HG02678 (cell line): ENCODE measurements around the gene ZCCHC24.

Source experiments
- ATAC-seq: cut with Tn5 transposase; IDR thresholded peaks from one replicate; pipeline ENCODE4 v1.9.1; 2021; ENCODE audit warnings: mild to moderate bottlenecking, moderate library complexity; ENCODE audit not compliant: unreplicated experiment

ZCCHC24 gene

DNA sequence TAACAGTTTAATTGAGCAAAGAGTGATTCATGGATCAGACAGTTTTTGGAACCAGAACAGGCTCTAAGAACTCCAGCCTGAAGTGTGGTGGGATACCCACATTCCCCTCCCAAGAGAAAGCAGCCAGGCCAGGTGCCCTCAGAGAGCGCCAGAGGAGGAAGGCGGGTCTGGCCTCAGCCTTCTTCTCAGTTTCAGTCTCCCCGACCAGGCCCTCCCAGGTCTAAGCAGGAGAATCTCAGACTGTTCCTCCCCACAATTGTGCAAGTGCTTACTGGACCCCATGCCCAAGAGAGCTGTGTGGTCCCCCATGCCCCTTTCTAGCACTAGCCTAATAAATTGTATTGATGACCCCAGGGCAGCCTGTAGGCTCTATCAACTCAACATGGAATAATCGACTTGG lies 72.6 kb downstream of the ZCCHC24 start:
- no peak for ATAC-seq

DNA sequence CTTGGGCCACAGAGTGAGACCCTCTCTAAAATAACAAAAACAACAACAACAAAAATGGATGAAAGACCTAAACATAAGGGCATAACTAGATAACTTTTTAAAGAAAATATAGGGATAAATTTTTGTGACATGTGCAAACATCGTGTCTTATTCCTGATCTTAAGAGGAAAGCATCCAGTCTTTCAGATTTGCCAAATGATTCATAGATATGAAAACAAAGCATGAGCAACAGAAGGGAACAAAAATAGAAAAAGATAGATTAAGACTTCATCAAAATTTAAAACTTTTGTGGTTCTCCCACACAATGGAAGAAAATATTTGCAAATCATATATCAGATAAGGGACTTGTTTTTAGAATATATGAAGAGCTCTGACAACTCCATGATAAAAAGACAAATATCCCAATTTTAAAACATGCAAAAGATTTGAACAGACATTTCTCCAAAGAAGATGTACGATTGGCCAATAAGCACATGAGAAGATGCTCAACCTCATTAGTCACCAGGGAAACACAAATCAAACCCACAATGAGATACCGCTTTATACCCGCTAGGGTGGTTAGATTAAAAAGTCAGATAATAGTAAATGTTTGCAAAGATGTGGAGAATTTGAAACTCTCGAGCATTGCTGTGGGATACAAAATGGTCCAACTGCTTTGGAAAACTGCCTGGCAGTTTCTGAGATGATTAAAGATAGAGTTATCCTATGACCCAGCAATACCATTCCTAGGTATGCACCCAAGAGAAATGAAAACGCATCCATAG lies 77.8 kb downstream of the ZCCHC24 start:
- ATAC-seq, result no peak

DNA sequence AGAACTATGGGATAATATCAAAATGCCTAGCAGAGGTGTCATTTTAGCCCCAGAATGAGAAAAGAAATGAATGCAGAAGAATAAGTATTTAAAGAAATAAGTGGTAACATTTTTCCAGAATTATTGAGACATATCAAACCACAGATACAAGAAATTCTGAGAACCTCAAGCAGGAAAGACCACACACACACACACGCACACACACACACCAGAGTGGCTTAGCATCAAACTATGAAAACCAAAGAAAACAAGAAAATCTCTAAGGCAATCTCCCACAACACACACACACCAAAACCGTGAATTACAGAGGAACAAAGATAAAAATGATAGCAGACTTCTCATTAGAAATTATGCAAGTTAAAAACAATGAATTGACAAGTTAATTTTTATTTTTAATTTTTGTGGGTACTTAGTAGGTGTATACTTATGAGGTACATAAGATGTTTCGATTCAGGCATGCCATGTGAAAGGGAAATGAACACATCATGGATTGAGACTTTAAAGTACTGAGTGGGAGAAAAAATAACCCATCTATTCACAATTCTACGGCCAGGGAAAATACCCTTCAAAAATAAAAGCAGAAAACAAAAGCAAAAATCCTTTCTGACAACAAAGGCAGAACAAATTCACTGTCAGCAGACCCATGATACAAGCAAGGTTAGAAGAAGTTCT lies 83.6 kb downstream of the ZCCHC24 start:
- no peak for ATAC-seq

DNA sequence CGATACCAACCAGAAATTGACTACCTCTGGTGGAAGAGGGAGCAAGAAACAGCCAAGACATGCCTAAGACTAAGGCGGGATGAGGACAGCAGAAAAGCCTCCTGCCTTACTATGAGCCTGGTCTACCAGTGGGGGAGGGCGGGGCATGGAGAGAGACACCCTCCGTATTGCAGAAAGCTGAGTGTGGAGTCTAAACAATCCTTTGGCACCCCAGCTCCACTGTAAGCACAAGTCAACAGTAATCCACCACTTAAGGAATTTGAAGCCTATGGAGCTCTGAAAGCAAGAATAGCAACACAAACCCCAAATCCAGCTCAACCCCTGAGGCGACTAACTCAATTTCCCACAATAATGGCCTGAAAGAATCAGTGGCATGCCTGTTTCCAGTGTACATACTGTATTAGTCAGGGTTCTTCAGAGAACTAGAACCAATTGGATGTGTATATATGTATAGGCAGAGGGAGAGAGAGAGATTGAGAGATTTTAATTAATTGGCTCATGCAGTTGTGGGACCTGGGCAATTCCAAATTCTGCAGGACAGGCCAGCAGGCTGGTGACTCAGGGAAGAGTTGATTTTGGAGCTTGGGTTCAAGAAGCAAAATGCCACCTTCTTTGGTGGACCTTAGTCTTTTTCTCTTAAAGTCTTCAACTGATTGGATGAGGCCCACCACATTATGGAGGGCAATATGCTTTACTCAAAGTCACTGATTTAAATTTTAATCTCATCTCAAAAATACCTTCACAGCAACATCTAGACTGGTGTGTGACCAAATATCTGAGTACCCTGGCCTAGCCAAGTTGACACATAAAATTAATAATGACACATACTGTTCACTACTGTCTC lies 84.7 kb downstream of the ZCCHC24 start:
- no peak for ATAC-seq

DNA sequence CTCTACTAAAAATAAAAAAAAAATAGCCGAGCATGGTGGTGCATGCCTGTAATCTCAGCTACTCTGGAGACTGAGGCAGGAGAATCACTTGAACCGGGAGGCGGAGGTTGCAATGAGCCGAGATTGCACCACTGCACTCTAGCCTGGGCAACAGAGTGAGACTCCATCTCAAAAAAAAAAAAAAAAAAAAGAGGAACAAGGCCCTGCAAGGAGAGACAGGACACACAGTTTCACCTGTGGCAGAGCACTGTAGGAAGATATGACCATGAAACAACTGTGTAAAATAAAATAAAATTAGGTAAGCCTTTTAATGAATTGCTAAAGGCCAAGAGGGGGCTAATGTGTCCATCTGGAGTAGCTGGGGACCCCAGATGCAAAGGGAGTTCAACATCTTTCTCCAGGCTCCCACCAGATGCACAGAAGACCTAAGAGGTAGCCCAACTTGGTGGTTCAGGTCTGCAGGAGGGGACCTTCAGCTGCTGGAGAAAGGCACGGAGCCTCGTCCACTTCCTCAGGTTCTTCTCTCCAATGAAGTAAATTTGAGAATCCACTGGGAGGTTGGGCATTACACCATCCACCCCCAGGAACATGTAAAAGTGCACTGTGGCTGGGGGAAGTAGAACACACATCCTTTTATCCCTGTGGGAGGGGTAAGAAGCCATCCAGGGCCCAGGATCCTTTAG lies 85.5 kb downstream of the ZCCHC24 start:
- no peak for ATAC-seq

GRCh38 chr10:79358811-79359210 lies 86.6 kb downstream of the ZCCHC24 start:
- peak; percentile 65 for ATAC-seq

GRCh38 chr10:79357180-79357579 lies 88.2 kb downstream of the ZCCHC24 start:
- no peak for ATAC-seq

GRCh38 chr10:79356104-79356503 lies 89.3 kb downstream of the ZCCHC24 start:
- no peak for ATAC-seq

GRCh38 chr10:79355420-79356017 lies 89.9 kb downstream of the ZCCHC24 start:
- no peak for ATAC-seq

- no peak for ATAC-seq
Measured at GRCh38 chr10:79354615-79355014, 90.8 kb downstream of the ZCCHC24 start.

GRCh38 chr10:79354141-79354540 lies 91.3 kb downstream of the ZCCHC24 start:
- ATAC-seq, result no peak

DNA sequence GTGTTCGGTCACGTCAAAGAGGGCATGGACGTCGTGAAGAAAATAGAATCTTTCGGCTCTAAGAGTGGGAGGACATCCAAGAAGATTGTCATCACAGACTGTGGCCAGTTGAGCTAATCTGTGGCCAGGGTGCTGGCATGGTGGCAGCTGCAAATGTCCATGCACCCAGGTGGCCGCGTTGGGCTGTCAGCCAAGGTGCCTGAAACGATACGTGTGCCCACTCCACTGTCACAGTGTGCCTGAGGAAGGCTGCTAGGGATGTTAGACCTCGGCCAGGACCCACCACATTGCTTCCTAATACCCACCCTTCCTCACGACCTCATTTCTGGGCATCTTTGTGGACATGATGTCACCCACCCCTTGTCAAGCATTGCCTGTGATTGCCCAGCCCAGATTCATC lies 91.7 kb downstream of the ZCCHC24 start:
- ATAC-seq, result no peak

DNA sequence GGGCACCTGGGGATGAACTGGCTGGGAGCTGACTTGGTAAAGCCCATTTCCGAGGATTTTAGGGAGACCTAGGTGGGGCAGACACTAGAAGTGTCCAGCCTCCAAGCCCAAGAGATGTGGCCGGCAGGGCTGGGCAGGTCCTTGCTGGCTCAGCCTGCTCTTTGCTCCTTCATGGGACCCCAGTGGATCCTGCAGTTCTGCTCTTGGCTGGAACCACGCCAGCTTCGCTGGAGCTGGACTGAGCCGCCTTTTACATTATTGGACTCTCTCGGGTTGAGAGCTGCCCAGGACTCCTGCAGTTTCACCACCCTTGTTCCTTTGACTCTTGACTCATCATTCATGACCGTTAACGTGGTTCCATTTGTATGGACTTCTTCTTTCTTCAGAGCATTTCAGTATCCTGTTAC lies 92.4 kb downstream of the ZCCHC24 start:
- ATAC-seq, result no peak

DNA sequence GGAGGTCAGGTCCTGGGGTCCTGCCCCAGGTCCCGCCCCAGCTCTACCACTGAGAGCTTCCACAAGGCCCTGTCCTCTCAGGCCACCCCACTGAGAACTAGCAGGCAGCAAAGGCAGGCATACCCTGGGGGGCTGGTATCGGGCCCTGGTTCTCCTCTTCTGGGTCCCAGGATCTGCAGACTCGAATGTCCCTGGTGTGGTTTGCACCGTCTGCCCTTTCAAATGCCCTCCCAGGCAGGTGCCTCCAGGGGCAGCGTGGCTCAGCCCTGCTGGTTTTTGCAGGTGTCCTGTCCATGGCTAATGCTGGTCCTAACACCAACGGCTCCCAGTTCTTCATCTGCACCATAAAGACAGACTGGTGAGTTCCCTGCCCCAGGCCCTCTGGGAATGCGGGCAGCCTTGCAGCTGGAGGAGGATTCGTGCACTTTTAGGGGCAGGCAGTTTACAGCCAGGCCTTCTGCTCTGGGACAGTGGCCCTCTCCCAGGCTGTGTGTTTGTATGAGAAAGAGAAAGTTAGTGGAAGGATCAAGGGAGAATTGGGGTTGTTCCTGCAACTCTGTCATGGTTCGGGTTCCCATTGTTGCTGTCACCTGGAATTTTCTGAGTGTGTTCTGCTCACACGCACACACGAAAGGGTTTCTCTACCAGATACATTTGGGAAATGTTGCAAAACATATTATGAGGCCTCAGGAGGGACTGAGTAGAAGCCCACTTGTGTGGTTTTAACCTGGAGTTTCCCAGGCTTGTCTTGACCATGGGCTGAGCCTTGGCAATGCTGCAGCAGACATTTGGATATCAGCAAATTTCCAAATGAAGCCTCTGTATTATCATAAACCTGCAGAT lies 93.2 kb downstream of the ZCCHC24 start:
- no peak for ATAC-seq

- ATAC-seq, result no peak
Measured at GRCh38 chr10:79351332-79351731, 94.1 kb downstream of the ZCCHC24 start.

DNA sequence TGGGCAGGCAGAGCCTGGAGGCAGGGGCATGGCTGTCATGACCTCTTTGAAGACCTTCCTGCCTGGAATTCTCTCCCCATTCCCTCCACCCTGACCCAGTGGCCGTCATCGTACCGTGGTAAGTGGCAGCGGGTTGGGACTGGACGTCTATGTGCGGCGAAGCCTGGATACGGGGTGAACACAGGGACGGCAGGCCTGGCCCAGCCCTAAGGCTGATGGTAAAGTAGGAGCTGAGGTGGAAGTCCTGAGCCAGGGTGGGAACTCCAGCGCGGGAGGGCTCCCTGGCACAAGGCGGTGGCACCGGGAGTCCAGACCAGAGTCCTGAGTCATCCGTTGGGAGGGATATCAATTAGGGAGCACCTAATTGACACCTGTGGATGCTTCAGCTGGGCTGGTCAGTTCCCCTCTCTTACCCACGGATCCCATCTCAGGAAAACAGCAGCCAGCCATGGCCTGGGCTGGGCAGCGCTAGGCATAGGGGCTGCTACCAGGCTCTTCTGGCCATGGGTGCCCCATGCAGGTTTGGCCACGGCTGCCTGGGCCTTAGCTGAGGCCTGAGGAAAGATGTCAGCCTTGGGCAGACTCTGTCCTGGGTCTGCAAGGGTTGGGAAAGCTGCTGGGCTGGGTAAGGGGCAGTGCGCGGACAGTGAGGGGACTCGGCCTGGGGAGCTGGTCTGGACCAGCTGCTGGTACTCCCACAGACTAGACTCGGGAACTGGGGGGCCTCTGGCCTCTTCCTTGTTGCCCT lies 94.8 kb downstream of the ZCCHC24 start:
- no peak for ATAC-seq

DNA sequence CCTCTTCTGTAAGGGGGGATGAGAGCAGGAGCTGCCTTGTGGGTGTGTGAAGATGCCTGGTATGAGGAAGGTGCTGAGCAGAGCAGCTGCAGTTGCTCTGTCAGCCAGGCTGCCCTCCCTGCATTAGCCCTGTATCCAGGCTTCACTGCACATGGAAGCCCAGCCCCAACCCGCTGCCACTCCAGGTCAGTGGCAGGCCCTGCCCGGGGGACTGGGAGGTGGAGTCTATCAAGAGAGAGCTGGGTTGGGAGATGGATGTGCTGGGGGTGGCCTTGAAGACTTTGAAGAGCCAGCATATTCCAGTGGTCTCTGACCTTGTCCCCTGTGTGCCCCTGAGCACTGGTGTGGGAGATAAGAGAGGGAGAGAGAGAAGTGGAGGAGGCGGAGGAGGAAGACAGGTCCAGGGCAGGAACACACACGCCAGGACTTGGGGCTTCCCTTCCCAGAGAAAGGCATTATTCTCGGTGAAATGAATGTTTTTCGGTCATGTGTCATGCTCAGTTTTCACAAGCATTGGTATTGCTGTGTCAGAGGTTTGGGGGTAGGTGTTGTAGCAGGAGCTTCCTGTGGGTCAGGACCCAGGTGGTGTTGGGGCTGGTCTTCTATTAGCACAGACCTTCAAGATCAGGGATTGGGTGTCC lies 95.5 kb downstream of the ZCCHC24 start:
- no peak for ATAC-seq

GRCh38 chr10:79349072-79349491 lies 96.3 kb downstream of the ZCCHC24 start:
- no peak for ATAC-seq

DNA sequence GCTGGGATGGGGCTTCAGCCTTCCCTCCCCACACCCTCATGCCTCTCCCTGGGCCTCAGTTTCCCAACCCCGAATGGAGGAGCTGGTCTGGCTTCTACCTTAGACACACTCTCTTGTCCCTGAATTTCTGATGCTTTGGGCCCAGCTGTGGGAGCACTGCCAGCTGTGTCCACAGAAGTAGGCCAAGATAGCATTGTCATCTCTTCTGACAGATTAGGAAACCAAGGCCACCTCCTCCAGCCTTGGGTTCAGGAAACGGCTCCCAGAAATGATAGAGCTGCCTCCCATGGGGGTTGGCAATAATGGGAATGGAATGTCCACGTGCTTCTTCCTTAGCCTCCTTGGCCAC lies 96.8 kb downstream of the ZCCHC24 start:
- no peak for ATAC-seq
